SU-DHL-6 (cell line): ENCODE results near the gene COPZ1.

Experiments used
- H2AFZ ChIP-seq: fragments of 200-600 bp; sonication (generic); 2 replicates; pipeline ENCODE4 v1.6.1; 2014; ENCODE audit warnings: low read depth, mild to moderate bottlenecking, moderate library complexity, mixed read lengths, antibody characterized with exemption, low read length; ENCODE audit not compliant: severe bottlenecking
- H3F3A ChIP-seq: fragments of 200-600 bp; shearing (Covaris generic); 2 replicates; pipeline ENCODE4 v1.6.0; 2016; ENCODE audit warnings: antibody characterized with exemption, mild to moderate bottlenecking; ENCODE audit not compliant: insufficient read depth
- H3K27ac ChIP-seq: fragments of 200-600 bp; sonication (generic); 2 replicates; pipeline ENCODE4 v1.5.1; 2016; ENCODE audit warnings: low read depth, mild to moderate bottlenecking, low read length, moderate library complexity, mixed read lengths
- H3K27me3 ChIP-seq: fragments of 200-600 bp; sonication (generic), shearing (Covaris generic); 2 replicates; pipeline ENCODE4 v1.6.0; 2014; ENCODE audit warnings: mild to moderate bottlenecking, low read length
- H3K36me3 ChIP-seq: fragments of 200-600 bp; sonication (generic); 2 replicates; pipeline ENCODE4 v1.6.1; 2014; ENCODE audit warnings: mild to moderate bottlenecking, low read length, mixed read lengths
- H3K4me2 ChIP-seq: fragments of 300-600, 200-600 bp; shearing (Covaris generic), sonication (generic); 2 replicates; pipeline ENCODE4 v1.6.0; 2014; ENCODE audit warnings: low read length, low read depth, mild to moderate bottlenecking; ENCODE audit not compliant: poor library complexity, severe bottlenecking
- H3K4me3 ChIP-seq: fragments of 200-600 bp; sonication (generic); 2 replicates; pipeline ENCODE4 v1.5.1; 2014; ENCODE audit warnings: antibody characterized with exemption, low read length, mild to moderate bottlenecking, mixed read lengths; ENCODE audit not compliant: insufficient read depth, poor library complexity, severe bottlenecking
- H3K79me2 ChIP-seq: fragments of 200-600 bp; sonication (generic); 2 replicates; pipeline ENCODE4 v1.6.1; 2014; ENCODE audit warnings: mild to moderate bottlenecking, low read length, moderate library complexity; ENCODE audit not compliant: insufficient read depth
- H3K9ac ChIP-seq: fragments of 200-600 bp; sonication (generic); 2 replicates; pipeline ENCODE4 v1.7.0; 2014; ENCODE audit warnings: mild to moderate bottlenecking, low read length
- H3K9me2 ChIP-seq: fragments of 200-600 bp; sonication (generic); replicated peaks from 2 replicates; pipeline ENCODE4 v1.6.1; 2014; ENCODE audit warnings: low read length; ENCODE audit not compliant: insufficient read depth
- H3K9me3 ChIP-seq: fragments of 200-600 bp; sonication (generic); 2 replicates; pipeline ENCODE4 v1.6.1; 2014; ENCODE audit warnings: low read length, mixed read lengths; ENCODE audit not compliant: insufficient read depth
- H4K20me1 ChIP-seq: fragments of 200-600 bp; sonication (generic); 2 replicates; pipeline ENCODE4 v1.6.1; 2014; ENCODE audit warnings: low read depth, mild to moderate bottlenecking, antibody characterized with exemption, low read length, moderate library complexity, mixed read lengths
- EZH2phosphoT487 ChIP-seq: fragments of 200-600 bp; sonication (generic), shearing (Covaris generic); conservative IDR thresholded peaks from 2 replicates; pipeline ENCODE4 v1.6.1; 2018; ENCODE audit warnings: mild to moderate bottlenecking, antibody characterized with exemption, low read length, moderate library complexity, mixed read lengths
- TF ChIP-seq, protein P1 (sequence below): fragments of 200-600 bp; sonication (generic); IDR thresholded peaks from one replicate; pipeline ENCODE4 v1.5.1; 2017; ENCODE audit warnings: antibody characterized with exemption, mild to moderate bottlenecking, low read length, moderate library complexity; ENCODE audit not compliant: insufficient read depth, poor library complexity, severe bottlenecking

The COPZ1 gene

DNA sequence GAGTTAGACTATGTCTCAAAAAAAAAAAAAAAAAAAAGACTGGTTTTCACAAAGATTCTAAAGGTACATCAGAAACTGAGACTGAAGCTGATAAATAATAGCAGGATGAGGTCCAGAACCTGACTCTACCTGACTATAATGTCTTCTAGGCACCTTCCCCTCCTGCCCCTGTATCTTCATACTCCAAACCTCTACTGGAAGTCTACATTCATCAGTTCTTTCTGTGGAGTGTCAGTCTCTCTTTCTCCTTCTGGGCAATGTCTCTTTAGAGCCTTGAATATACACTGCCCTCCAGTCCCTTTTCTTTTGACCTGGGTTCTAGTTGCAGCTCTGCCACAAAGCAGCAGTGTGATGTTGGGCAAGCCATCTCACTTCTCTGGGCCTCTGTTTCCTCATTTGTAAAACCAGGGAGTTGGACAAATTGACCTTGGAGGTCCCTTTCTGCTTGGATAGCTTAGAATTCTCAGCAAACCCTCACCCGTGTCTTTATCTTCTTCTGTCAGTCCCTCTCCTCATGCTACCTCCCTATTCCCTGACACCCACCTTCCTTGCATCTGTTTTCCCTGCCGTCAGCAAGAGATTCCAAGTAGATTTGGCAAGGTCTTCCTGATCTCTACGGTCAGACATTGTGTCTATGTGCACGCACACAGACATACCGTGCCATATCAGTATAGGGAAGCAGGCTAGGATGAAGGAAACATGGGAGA is 28.4 kb upstream of the COPZ1 start:
- Histone ChIP-seq H3K27me3 (no peaks in the 10 kb centered on the region), H3K9me2 (no peaks in the 10 kb centered on the region), H3K79me2 (no peaks in the 10 kb centered on the region), H3F3A (no peaks in the 10 kb centered on the region), H3K36me3 (no peaks in the 10 kb centered on the region), H3K4me3 (no peak overlapping the region), H2AFZ (no peak overlapping the region), H3K9me3 (no peaks in the 10 kb centered on the region), H3K4me2 (no peak overlapping the region), H4K20me1 (no peaks in the 10 kb centered on the region), H3K9ac (no peak overlapping the region), H3K27ac (no peak overlapping the region)
- TF ChIP-seq EZH2phosphoT487 = no peak
- TF ChIP-seq, protein P1, sequence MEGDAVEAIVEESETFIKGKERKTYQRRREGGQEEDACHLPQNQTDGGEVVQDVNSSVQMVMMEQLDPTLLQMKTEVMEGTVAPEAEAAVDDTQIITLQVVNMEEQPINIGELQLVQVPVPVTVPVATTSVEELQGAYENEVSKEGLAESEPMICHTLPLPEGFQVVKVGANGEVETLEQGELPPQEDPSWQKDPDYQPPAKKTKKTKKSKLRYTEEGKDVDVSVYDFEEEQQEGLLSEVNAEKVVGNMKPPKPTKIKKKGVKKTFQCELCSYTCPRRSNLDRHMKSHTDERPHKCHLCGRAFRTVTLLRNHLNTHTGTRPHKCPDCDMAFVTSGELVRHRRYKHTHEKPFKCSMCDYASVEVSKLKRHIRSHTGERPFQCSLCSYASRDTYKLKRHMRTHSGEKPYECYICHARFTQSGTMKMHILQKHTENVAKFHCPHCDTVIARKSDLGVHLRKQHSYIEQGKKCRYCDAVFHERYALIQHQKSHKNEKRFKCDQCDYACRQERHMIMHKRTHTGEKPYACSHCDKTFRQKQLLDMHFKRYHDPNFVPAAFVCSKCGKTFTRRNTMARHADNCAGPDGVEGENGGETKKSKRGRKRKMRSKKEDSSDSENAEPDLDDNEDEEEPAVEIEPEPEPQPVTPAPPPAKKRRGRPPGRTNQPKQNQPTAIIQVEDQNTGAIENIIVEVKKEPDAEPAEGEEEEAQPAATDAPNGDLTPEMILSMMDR = no peak

- no peak overlapping the region for H2AFZ ChIP-seq
- no peaks in the 10 kb centered on the region for H3K9me2 ChIP-seq
- no peaks in the 10 kb centered on the region for H3K27me3 ChIP-seq
- no peaks in the 10 kb centered on the region for H3K9me3 ChIP-seq
- H3K36me3 ChIP-seq = no peaks in the 10 kb centered on the region
- no peaks in the 10 kb centered on the region for H4K20me1 ChIP-seq
- no peak overlapping the region for H3K4me2 ChIP-seq
- no peak overlapping the region for H3K9ac ChIP-seq
- no peak for TF ChIP-seq EZH2phosphoT487
- TF ChIP-seq, protein P1 = no peak
- H3K4me3 ChIP-seq = no peak overlapping the region
- no peak overlapping the region for H3K27ac ChIP-seq
- H3K79me2 ChIP-seq = no peaks in the 10 kb centered on the region
- H3F3A ChIP-seq = no peaks in the 10 kb centered on the region
Measured at GRCh38 chr12:54298904-54299303, 26.0 kb upstream of the COPZ1 start.

GRCh38 chr12:54299515-54300224 is 25.3 kb upstream of the COPZ1 start:
- H3K4me2 ChIP-seq = no peak overlapping the region
- no peaks in the 10 kb centered on the region for H3K27me3 ChIP-seq
- TF ChIP-seq EZH2phosphoT487 = no peak
- TF ChIP-seq, protein P1 = no peak
- no peaks in the 10 kb centered on the region for H3K9me3 ChIP-seq
- H3K79me2 ChIP-seq = no peaks in the 10 kb centered on the region
- no peaks in the 10 kb centered on the region for H3K9me2 ChIP-seq
- H3K4me3 ChIP-seq = no peak overlapping the region
- no peaks in the 10 kb centered on the region for H3K36me3 ChIP-seq
- no peak overlapping the region for H3K27ac ChIP-seq
- H4K20me1 ChIP-seq = no peaks in the 10 kb centered on the region
- no peak overlapping the region for H2AFZ ChIP-seq
- no peaks in the 10 kb centered on the region for H3F3A ChIP-seq
- no peak overlapping the region for H3K9ac ChIP-seq
